ENCODE measurements around the gene CSRNP3. TPM values are rescaled to one million over a fixed set of nuclear protein-coding genes. Genes with fewer than 3 reads are reported as not detected.

Gene CSRNP3
- total and polyA plus RNA-seq, 4 donors, result 0.18 to 2.2 (median 2.0) TPM

GRCh38 chr2:165568361-165568760 lies 98.9 kb downstream of the CSRNP3 start:
- H3K27ac ChIP-seq (ENCODE audit: low read depth in 1 of 2, low read length in 2 of 2), result no peak overlapping the region
- no peaks in the 10 kb centered on the region for H3K4me1 ChIP-seq (ENCODE audit: control insufficient read depth in 4 of 4, insufficient read depth in 4 of 4, low read length in 3 of 4)
- TF ChIP-seq JUND (IDR thresholded peaks at IDR 0.05), result no peak
- TF ChIP-seq GABPA (IDR thresholded peaks at IDR 0.05 in 1 of 2, conservative IDR thresholded peaks at IDR 0.05 in 1 of 2), result no peak
- no peak for TF ChIP-seq FOXA1 (IDR thresholded peaks at IDR 0.05)
- no peak for TF ChIP-seq MAX (IDR thresholded peaks at IDR 0.05)
- TF ChIP-seq NR2F2 (IDR thresholded peaks at IDR 0.05), result no peak
- TF ChIP-seq SP1 (IDR thresholded peaks at IDR 0.05), result no peak
- TF ChIP-seq, protein P1, sequence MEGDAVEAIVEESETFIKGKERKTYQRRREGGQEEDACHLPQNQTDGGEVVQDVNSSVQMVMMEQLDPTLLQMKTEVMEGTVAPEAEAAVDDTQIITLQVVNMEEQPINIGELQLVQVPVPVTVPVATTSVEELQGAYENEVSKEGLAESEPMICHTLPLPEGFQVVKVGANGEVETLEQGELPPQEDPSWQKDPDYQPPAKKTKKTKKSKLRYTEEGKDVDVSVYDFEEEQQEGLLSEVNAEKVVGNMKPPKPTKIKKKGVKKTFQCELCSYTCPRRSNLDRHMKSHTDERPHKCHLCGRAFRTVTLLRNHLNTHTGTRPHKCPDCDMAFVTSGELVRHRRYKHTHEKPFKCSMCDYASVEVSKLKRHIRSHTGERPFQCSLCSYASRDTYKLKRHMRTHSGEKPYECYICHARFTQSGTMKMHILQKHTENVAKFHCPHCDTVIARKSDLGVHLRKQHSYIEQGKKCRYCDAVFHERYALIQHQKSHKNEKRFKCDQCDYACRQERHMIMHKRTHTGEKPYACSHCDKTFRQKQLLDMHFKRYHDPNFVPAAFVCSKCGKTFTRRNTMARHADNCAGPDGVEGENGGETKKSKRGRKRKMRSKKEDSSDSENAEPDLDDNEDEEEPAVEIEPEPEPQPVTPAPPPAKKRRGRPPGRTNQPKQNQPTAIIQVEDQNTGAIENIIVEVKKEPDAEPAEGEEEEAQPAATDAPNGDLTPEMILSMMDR (IDR thresholded peaks at IDR 0.05; ENCODE audit: low read depth, low read length, missing input control), result no peak
- TF ChIP-seq, protein P2, sequence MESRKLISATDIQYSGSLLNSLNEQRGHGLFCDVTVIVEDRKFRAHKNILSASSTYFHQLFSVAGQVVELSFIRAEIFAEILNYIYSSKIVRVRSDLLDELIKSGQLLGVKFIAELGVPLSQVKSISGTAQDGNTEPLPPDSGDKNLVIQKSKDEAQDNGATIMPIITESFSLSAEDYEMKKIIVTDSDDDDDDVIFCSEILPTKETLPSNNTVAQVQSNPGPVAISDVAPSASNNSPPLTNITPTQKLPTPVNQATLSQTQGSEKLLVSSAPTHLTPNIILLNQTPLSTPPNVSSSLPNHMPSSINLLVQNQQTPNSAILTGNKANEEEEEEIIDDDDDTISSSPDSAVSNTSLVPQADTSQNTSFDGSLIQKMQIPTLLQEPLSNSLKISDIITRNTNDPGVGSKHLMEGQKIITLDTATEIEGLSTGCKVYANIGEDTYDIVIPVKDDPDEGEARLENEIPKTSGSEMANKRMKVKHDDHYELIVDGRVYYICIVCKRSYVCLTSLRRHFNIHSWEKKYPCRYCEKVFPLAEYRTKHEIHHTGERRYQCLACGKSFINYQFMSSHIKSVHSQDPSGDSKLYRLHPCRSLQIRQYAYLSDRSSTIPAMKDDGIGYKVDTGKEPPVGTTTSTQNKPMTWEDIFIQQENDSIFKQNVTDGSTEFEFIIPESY (IDR thresholded peaks at IDR 0.05), result no peak
- no peak for TF ChIP-seq FOXA2 (IDR thresholded peaks at IDR 0.05)
- no peak for TF ChIP-seq EGR1 (IDR thresholded peaks at IDR 0.05; ENCODE audit: low read depth in 2 of 2)
- no peak for TF ChIP-seq YY1 (IDR thresholded peaks at IDR 0.05)
- TF ChIP-seq RXRA (IDR thresholded peaks at IDR 0.05), result no peak
- TF ChIP-seq TAF1 (conservative IDR thresholded peaks at IDR 0.05), result no peak
- H3K36me3 ChIP-seq (ENCODE audit: control insufficient read depth in 4 of 4, insufficient read depth in 3 of 4, low read depth in 1 of 4, low read length in 3 of 4), result no peaks in the 10 kb centered on the region
- H3K27me3 ChIP-seq (ENCODE audit: control insufficient read depth in 4 of 4, insufficient read depth in 4 of 4, low read length in 3 of 4), result no peaks in the 10 kb centered on the region
- DNase-seq (ENCODE audit: low spot score), result no peak
- no peak overlapping the region for H3K4me3 ChIP-seq (ENCODE audit: low read depth in 1 of 3, low read length in 3 of 3)
- H3K9ac ChIP-seq (ENCODE audit: low read depth in 1 of 2, low read length in 2 of 2), result no peak overlapping the region
- H3K9me3 ChIP-seq (ENCODE audit: control insufficient read depth in 4 of 4, low read length in 3 of 4), result no peaks in the 10 kb centered on the region

DNA sequence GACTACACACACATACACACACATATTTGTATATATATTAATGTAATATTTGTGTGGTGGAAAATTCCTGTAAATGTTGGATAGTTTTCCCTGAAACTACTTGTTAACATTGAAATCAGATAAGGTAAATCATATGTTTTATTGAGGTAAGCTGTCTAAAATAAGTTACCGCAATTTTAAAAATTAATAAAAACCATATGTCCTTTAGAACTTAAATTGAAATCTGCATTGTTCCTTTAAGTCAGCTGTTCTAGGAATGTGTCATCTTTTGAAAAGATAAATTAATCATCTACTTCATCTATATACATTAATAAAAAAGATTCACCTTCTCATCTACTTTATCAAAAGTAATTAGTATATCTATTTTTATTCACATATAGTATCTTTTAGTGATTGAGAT lies 102.0 kb downstream of the CSRNP3 start:
- Histone ChIP-seq H3K27ac (ENCODE audit: low read depth in 1 of 2, low read length in 2 of 2) (no peak overlapping the region), H3K36me3 (ENCODE audit: control insufficient read depth in 4 of 4, insufficient read depth in 3 of 4, low read depth in 1 of 4, low read length in 3 of 4) (no peaks in the 10 kb centered on the region), H3K4me1 (ENCODE audit: control insufficient read depth in 4 of 4, insufficient read depth in 4 of 4, low read length in 3 of 4) (peaks cover 0 to 10% (median 5%) of the 10 kb centered on the region in 4 donors), H3K27me3 (ENCODE audit: control insufficient read depth in 4 of 4, insufficient read depth in 4 of 4, low read length in 3 of 4) (no peaks in the 10 kb centered on the region), H3K9ac (ENCODE audit: low read depth in 1 of 2, low read length in 2 of 2) (no peak overlapping the region), H3K9me3 (ENCODE audit: control insufficient read depth in 4 of 4, low read length in 3 of 4) (no peaks in the 10 kb centered on the region), H3K4me3 (ENCODE audit: low read depth in 1 of 3, low read length in 3 of 3) (no peak overlapping the region)
- no peak for TF ChIP-seq SP1 (IDR thresholded peaks at IDR 0.05)
- no peak for TF ChIP-seq MAX (IDR thresholded peaks at IDR 0.05)
- TF ChIP-seq GABPA (IDR thresholded peaks at IDR 0.05 in 1 of 2, conservative IDR thresholded peaks at IDR 0.05 in 1 of 2), result no peak
- TF ChIP-seq RAD21 (IDR thresholded peaks at IDR 0.05), result no peak
- TF ChIP-seq REST (IDR thresholded peaks at IDR 0.05), result no peak
- no peak for TF ChIP-seq HNF4A (conservative IDR thresholded peaks at IDR 0.05)
- no peak for TF ChIP-seq TAF1 (conservative IDR thresholded peaks at IDR 0.05)
- no peak for TF ChIP-seq RXRA (IDR thresholded peaks at IDR 0.05)
- TF ChIP-seq, protein P1 (IDR thresholded peaks at IDR 0.05; ENCODE audit: low read depth, low read length, missing input control), result no peak
- no peak for TF ChIP-seq JUND (IDR thresholded peaks at IDR 0.05)
- TF ChIP-seq YY1 (IDR thresholded peaks at IDR 0.05), result no peak
- no peak for TF ChIP-seq NR2F2 (IDR thresholded peaks at IDR 0.05)
- no peak for TF ChIP-seq EGR1 (IDR thresholded peaks at IDR 0.05; ENCODE audit: low read depth in 2 of 2)
- TF ChIP-seq, protein P2 (IDR thresholded peaks at IDR 0.05), result no peak
- TF ChIP-seq, protein P3, sequence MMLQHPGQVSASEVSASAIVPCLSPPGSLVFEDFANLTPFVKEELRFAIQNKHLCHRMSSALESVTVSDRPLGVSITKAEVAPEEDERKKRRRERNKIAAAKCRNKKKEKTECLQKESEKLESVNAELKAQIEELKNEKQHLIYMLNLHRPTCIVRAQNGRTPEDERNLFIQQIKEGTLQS (IDR thresholded peaks at IDR 0.05), result no peak
- no peak for TF ChIP-seq HNF4G (IDR thresholded peaks at IDR 0.05)
- TF ChIP-seq FOXA1 (IDR thresholded peaks at IDR 0.05), result no peak
- no peak for TF ChIP-seq FOXA2 (IDR thresholded peaks at IDR 0.05)
- no peak for DNase-seq (ENCODE audit: low spot score)
- WGBS, result 96% methylated on average over 1 of the region's 1 CpG

Data from liver (tissue), 9 donors.